ENCODE data around the gene CYBB. TPM values are rescaled to one million over a fixed set of nuclear protein-coding genes. Genes with fewer than 3 reads are reported as not detected.

The CYBB gene
- total and polyA plus RNA-seq, 2 experiments from 2014 or later, result 0.06 TPM; not detected in 1

GRCh38 chrX:37847733-37848197 lies 67.9 kb downstream of the CYBB start (continued):
- TF ChIP-seq, protein P1, sequence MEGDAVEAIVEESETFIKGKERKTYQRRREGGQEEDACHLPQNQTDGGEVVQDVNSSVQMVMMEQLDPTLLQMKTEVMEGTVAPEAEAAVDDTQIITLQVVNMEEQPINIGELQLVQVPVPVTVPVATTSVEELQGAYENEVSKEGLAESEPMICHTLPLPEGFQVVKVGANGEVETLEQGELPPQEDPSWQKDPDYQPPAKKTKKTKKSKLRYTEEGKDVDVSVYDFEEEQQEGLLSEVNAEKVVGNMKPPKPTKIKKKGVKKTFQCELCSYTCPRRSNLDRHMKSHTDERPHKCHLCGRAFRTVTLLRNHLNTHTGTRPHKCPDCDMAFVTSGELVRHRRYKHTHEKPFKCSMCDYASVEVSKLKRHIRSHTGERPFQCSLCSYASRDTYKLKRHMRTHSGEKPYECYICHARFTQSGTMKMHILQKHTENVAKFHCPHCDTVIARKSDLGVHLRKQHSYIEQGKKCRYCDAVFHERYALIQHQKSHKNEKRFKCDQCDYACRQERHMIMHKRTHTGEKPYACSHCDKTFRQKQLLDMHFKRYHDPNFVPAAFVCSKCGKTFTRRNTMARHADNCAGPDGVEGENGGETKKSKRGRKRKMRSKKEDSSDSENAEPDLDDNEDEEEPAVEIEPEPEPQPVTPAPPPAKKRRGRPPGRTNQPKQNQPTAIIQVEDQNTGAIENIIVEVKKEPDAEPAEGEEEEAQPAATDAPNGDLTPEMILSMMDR (conservative IDR thresholded peaks at IDR 0.05; ENCODE audit: low read depth in 2 of 2), result no peak
- TF ChIP-seq POLR2AphosphoS5 (IDR thresholded peaks at IDR 0.05; ENCODE audit: low read depth) (no peak), CREB1 (CRISPR knock-in tag; IDR thresholded peaks at IDR 0.05; ENCODE audit: low read depth) (no peak), REST (IDR thresholded peaks at IDR 0.05; ENCODE audit: unreplicated experiment) (no peak)
- TF ChIP-seq, protein P2, sequence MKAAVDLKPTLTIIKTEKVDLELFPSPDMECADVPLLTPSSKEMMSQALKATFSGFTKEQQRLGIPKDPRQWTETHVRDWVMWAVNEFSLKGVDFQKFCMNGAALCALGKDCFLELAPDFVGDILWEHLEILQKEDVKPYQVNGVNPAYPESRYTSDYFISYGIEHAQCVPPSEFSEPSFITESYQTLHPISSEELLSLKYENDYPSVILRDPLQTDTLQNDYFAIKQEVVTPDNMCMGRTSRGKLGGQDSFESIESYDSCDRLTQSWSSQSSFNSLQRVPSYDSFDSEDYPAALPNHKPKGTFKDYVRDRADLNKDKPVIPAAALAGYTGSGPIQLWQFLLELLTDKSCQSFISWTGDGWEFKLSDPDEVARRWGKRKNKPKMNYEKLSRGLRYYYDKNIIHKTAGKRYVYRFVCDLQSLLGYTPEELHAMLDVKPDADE (IDR thresholded peaks at IDR 0.05), result no peak

DNA sequence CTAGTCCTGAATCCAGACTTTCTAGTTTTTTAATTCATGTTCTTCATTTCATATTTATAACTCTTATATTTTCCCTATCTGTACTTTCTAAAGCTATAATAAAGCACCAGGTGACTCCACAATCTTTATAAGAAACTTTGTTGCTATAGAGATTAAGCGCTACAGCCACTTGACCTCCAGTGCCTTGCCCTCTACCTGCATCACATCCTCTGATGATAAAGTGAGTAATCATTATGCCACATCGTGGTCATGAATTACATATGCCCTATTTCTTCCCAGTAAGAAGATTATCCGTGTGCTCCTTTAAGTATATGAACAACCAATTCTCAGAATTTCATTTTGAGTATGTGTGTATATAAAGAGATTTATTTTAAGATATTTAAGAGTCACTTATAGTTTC lies 74.3 kb downstream of the CYBB start:
- no peak for ATAC-seq
- Mint-ChIP-seq H3K9me3 (peaks cover 3% of the 10 kb centered on the region; the same call in 1 of the 3 replicates), H3K27me3 (ENCODE audit: insufficient read depth, low read depth, poor library complexity) (no peaks in the 10 kb centered on the region)

More for the DNA sequence above, 74.3 kb downstream of the CYBB start:
- Histone ChIP-seq H3K79me2 (replicated peaks; ENCODE audit: insufficient read depth) (no peaks in the 10 kb centered on the region), H3K36me3 (ENCODE audit: insufficient read depth) (no peaks in the 10 kb centered on the region), H3K9me2 (ENCODE audit: insufficient read depth) (no peaks in the 10 kb centered on the region), H3K4me1 (ENCODE audit: insufficient read depth) (no peaks in the 10 kb centered on the region), H4K20me1 (replicated peaks; ENCODE audit: insufficient read depth) (no peaks in the 10 kb centered on the region), H3F3A (replicated peaks; ENCODE audit: low read depth) (no peaks in the 10 kb centered on the region), H3K27me3 (ENCODE audit: insufficient read depth) (no peaks in the 10 kb centered on the region), H3K4me3 (no peak overlapping the region), H3K27ac (ENCODE audit: low read depth) (no peak overlapping the region), H2AFZ (no peak overlapping the region), H3K4me2 (no peak overlapping the region)
- no peak overlapping the region for H3K4me3 Mint-ChIP-seq
- DNase-seq (ENCODE audit: low spot score), result no peak
- H3K27ac Mint-ChIP-seq, result no peak overlapping the region
- H3K36me3 Mint-ChIP-seq (ENCODE audit: low read depth), result no peaks in the 10 kb centered on the region; the same call in 2 of the 3 replicates
- TF ChIP-seq, protein P2 (IDR thresholded peaks at IDR 0.05), result no peak
- no peaks in the 10 kb centered on the region for H3K4me1 Mint-ChIP-seq
